Muscle of leg (tissue), 11 donors: ENCODE data around the gene CACNA2D4. TPM values are rescaled to one million over a fixed set of nuclear protein-coding genes. Genes with fewer than 3 reads are reported as not detected.

Source experiments
- DNase-seq: peaks from one replicate; pipeline ENCODE4 v3.0.0; 2013
- H3K27ac ChIP-seq: one replicate; pipeline ENCODE4 v1.5.1; 2013; ENCODE audit warnings: mild to moderate bottlenecking, low read length, control low read depth
- H3K27me3 ChIP-seq: one replicate; pipeline ENCODE4 v1.6.1; 2013; ENCODE audit warnings: low read length; ENCODE audit not compliant: control insufficient read depth, insufficient read depth
- H3K36me3 ChIP-seq: one replicate; pipeline ENCODE4 v1.6.1; 2013; ENCODE audit warnings: low read length; ENCODE audit not compliant: control insufficient read depth, insufficient read depth
- H3K4me1 ChIP-seq: one replicate; pipeline ENCODE4 v1.6.1; 2013; ENCODE audit warnings: low read length; ENCODE audit not compliant: control insufficient read depth, insufficient read depth
- H3K4me3 ChIP-seq: one replicate; pipeline ENCODE4 v1.5.1; 2013; ENCODE audit warnings: low read length, control low read depth
- H3K9me3 ChIP-seq: replicated peaks from 2 replicates; pipeline ENCODE4 v1.6.1; 2013; ENCODE audit warnings: low read depth, low read length; ENCODE audit not compliant: control insufficient read depth
- WGBS: methylation state at CpG from one replicate; pipeline ENCODE4 v1.1.5; 2013; ENCODE audit warnings: missing lambda C conversion rate; ENCODE audit not compliant: insufficient coverage; 5-methylcytosine and 5-hydroxymethylcytosine counted together
- polyA plus RNA-seq, 8 donors: library from polyadenylated mRNA; unstranded; fragments of 120-200 nt; gene quantifications; one replicate each; pipeline versions ENCODE4 v1.2.1 to v1.2.3, GENCODE V29; 2013; ENCODE audit warnings: inconsistent platforms in 1 of 8, low replicate concordance in 1 of 8; ENCODE audit not compliant: insufficient read length in 8 of 8, insufficient read depth in 1 of 8
- total RNA-seq: library from RNA; stranded (reverse); fragments of 120-200 nt; gene quantifications from one replicate; pipeline ENCODE4 v1.2.4, GENCODE V29; 2013

The CACNA2D4 gene
- total and polyA plus RNA-seq, 9 donors, result 1.4 to 4.2 (median 2.6) TPM

DNA sequence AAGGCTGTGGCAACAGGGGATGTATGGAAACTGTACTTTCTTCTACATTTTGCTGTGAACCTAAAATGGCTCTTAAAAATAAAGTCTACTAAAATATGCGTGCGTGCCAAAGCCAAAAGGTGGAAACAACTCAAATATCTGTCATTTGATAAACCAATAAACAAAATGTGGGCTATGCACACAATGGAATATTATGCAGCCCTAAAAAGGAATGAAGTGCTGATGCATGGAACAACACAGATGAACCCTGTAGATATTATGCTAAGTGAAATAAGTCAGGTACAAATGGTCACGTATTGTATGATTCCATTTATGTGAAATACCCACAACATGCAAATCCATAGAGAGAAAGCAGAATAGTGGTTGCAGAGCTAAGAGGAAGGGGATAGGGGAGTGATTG, 8.0 kb downstream of the CACNA2D4 start:
- no CpG with 5 or more reads among the region's 3 CpGs for WGBS

DNA sequence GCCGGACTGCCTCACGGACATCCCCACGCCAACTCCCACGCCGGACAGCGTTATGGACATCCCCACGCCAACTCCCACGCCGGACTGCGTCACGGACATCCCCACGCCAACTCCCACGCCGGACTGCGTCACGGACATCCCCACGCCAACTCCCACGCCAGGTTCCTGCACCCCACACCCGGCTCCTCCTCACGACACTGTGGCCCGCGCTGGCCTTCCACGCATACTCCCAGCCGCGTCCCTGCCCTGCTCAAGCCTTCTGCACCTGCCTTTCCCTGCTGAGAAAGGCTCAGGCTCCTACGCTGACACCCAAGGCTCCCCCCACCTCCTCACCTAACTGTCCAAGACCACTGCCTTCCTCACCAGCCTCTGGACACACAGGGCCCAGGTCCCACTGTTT, 9.7 kb downstream of the CACNA2D4 start:
- DNase-seq, result no peak
- Histone ChIP-seq H3K36me3 (no peaks in the 10 kb centered on the region), H3K27me3 (peaks cover 10% of the 10 kb centered on the region), H3K9me3 (peaks cover 8% of the 10 kb centered on the region), H3K4me1 (peaks cover 27% of the 10 kb centered on the region), H3K27ac (no peak overlapping the region), H3K4me3 (no peak overlapping the region)
- WGBS, result 94% methylated on average over 25 of the region's 26 CpGs

More for the DNA sequence above, 8.0 kb downstream of the CACNA2D4 start:
- peaks cover 39% of the 10 kb centered on the region for H3K4me1 ChIP-seq
- DNase-seq, result no peak
- H3K4me3 ChIP-seq, result no peak overlapping the region
- peaks cover 10% of the 10 kb centered on the region for H3K27me3 ChIP-seq
- H3K36me3 ChIP-seq, result no peaks in the 10 kb centered on the region
- H3K27ac ChIP-seq, result no peak overlapping the region
- peaks cover 5% of the 10 kb centered on the region for H3K9me3 ChIP-seq

GRCh38 chr12:1907652-1908611, 10.5 kb downstream of the CACNA2D4 start:
- WGBS, result 27% methylated on average over 65 of the region's 67 CpGs
- H3K4me3 ChIP-seq, result no peak overlapping the region
- DNase-seq, result no peak

GRCh38 chr12:1906579-1906978, 11.9 kb downstream of the CACNA2D4 start:
- Histone ChIP-seq H3K4me3 (no peak overlapping the region), H3K27ac (no peak overlapping the region), H3K27me3 (peaks cover 10% of the 10 kb centered on the region), H3K4me1 (peaks cover 5% of the 10 kb centered on the region), H3K36me3 (no peaks in the 10 kb centered on the region), H3K9me3 (peaks cover 11% of the 10 kb centered on the region)
- WGBS, result 51% methylated on average over 3 of the region's 3 CpGs
- no peak for DNase-seq

More at GRCh38 chr12:1907652-1908611, 10.5 kb downstream of the CACNA2D4 start:
- Histone ChIP-seq H3K4me1 (peaks cover 19% of the 10 kb centered on the region), H3K27ac (no peak overlapping the region), H3K27me3 (peaks cover 10% of the 10 kb centered on the region), H3K9me3 (peaks cover 9% of the 10 kb centered on the region), H3K36me3 (no peaks in the 10 kb centered on the region)

- no peak overlapping the region for H3K27ac ChIP-seq
- no peak for DNase-seq
- H3K36me3 ChIP-seq, result no peaks in the 10 kb centered on the region
- H3K4me1 ChIP-seq, result no peaks in the 10 kb centered on the region
- no peak overlapping the region for H3K4me3 ChIP-seq
- H3K9me3 ChIP-seq, result peaks cover 11% of the 10 kb centered on the region
- H3K27me3 ChIP-seq, result peaks cover 10% of the 10 kb centered on the region
These were observed 13.6 kb downstream of the CACNA2D4 start for GRCh38 chr12:1904875-1905274.

DNA sequence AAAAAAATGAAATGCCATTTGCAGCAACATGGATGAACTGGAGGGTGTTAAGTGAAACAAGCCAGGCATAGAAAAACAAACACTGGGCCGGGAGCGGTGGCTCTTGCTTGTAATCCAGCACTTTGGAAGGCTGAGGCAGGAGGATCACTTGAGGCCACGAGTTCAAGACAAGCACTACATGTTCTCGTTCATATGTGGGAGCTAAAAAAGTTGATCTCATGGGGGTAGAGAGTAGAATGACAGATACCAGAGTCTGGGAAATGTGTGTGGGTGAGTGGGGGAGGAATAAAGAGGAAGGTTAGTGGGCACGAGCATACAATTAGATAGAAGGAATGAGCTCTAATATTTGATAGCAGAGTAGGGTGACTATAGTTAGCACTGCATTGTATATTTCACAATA, 21.5 kb downstream of the CACNA2D4 start:
- no peak overlapping the region for H3K27ac ChIP-seq
- no peaks in the 10 kb centered on the region for H3K4me1 ChIP-seq
- no peak overlapping the region for H3K4me3 ChIP-seq
- no peak for DNase-seq
- H3K9me3 ChIP-seq, result peaks cover 3% of the 10 kb centered on the region
- WGBS, result 71% methylated on average over 5 of the region's 5 CpGs
- H3K27me3 ChIP-seq, result no peaks in the 10 kb centered on the region
- no peaks in the 10 kb centered on the region for H3K36me3 ChIP-seq

- Histone ChIP-seq H3K27me3 (no peaks in the 10 kb centered on the region), H3K27ac (no peak overlapping the region), H3K4me1 (no peaks in the 10 kb centered on the region), H3K4me3 (no peak overlapping the region), H3K9me3 (peaks cover 5% of the 10 kb centered on the region), H3K36me3 (no peaks in the 10 kb centered on the region)
- 89% methylated on average over 2 of the region's 2 CpGs for WGBS
- no peak for DNase-seq
These were observed 27.6 kb downstream of the CACNA2D4 start for GRCh38 chr12:1890810-1891209.

GRCh38 chr12:1890119-1890703, 28.2 kb downstream of the CACNA2D4 start:
- H3K27me3 ChIP-seq, result no peaks in the 10 kb centered on the region
- DNase-seq, result no peak
- H3K4me1 ChIP-seq, result no peaks in the 10 kb centered on the region
- peaks cover 5% of the 10 kb centered on the region for H3K9me3 ChIP-seq
- H3K4me3 ChIP-seq, result no peak overlapping the region
- no peaks in the 10 kb centered on the region for H3K36me3 ChIP-seq
- 85% methylated on average over 6 of the region's 8 CpGs for WGBS
- H3K27ac ChIP-seq, result no peak overlapping the region

DNA sequence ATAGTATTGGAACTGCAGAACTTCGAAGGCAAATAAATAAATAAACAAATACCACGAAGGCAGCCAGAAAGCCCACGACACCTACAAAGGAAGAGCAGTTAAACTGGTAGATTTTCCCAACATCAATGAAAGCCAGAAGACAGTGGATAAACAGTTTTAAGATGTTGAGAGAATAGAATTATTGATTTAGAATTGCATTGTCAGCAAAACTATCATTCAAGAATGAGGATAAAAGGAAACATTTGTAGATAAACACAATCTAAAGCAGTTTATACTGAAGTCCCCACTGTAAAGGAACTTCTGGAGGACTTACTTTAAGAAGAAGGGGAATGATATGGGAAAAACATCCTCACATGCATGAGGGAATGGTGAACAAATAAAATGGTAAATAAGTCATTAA, 29.5 kb downstream of the CACNA2D4 start:
- Histone ChIP-seq H3K9me3 (peaks cover 5% of the 10 kb centered on the region), H3K4me1 (peaks cover 2% of the 10 kb centered on the region), H3K36me3 (no peaks in the 10 kb centered on the region), H3K27me3 (no peaks in the 10 kb centered on the region), H3K27ac (no peak overlapping the region), H3K4me3 (no peak overlapping the region)
- no peak for DNase-seq
- WGBS, result no CpG with 5 or more reads among the region's 3 CpGs

DNA sequence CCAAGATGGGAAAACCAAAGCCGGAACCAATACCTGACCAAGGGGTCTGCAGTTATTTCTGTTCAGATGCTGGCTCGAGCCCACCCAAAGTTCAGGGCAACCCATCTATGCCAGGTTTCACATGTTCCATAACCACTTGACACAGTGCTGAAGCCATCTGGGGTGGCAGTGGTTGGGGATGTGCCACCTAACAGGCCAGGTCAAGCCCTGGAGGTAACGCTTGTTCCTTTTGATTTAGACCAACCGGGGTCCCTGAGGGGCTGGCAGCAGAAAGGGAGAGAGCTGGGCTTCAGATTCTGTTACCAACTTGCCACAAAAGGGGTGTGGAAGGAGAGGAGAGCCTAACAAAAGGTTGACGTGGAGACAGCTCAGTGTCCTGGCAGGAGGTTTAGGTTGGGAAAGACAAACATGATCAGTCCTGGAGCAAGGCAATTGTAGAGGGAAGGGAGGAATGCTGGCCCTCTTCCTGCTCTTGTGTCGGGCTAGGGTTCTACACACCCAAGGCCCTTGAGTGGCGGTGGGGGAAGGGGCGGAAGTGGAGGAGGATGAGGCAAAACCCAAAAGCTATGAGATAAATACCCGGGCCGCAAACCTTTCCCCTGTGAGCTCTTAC, 31.9 kb downstream of the CACNA2D4 start:
- Histone ChIP-seq H3K4me1 (peaks cover 3% of the 10 kb centered on the region), H3K27me3 (no peaks in the 10 kb centered on the region), H3K27ac (no peak overlapping the region), H3K9me3 (no peaks in the 10 kb centered on the region), H3K4me3 (no peak overlapping the region), H3K36me3 (no peaks in the 10 kb centered on the region)
- WGBS, result 80% methylated on average over 4 of the region's 10 CpGs
- DNase-seq, result no peak
